GM19193 (cell line): Measurements from ENCODE around the gene LRRC55.

ENCODE experiments used
- POLR2A ChIP-seq: IDR thresholded peaks from 4 replicates; pipeline ENCODE4 v1.6.1; 2011; ENCODE audit not compliant: insufficient read depth, insufficient read length; ENCODE audit errors: extremely low read depth

Gene LRRC55

GRCh38 chr11:57210781-57211180 is 29.0 kb downstream of the LRRC55 start:
- TF ChIP-seq POLR2A = no peak

- TF ChIP-seq POLR2A = no peak
Observed at GRCh38 chr11:57213342-57214097, 31.8 kb downstream of the LRRC55 start.

- TF ChIP-seq POLR2A = no peak
Observed at GRCh38 chr11:57214098-57214417, 32.3 kb downstream of the LRRC55 start.

GRCh38 chr11:57214494-57214893 is 32.7 kb downstream of the LRRC55 start:
- no peak for TF ChIP-seq POLR2A

GRCh38 chr11:57216463-57216862 is 34.7 kb downstream of the LRRC55 start:
- no peak for TF ChIP-seq POLR2A

GRCh38 chr11:57217053-57217452 is 35.3 kb downstream of the LRRC55 start:
- TF ChIP-seq POLR2A = no peak

GRCh38 chr11:57219021-57219627 is 37.4 kb downstream of the LRRC55 start:
- TF ChIP-seq POLR2A = no peak

GRCh38 chr11:57222239-57222638 is 40.5 kb downstream of the LRRC55 start:
- no peak for TF ChIP-seq POLR2A

- no peak for TF ChIP-seq POLR2A
Observed at GRCh38 chr11:57223601-57224000, 41.8 kb downstream of the LRRC55 start.

- no peak for TF ChIP-seq POLR2A
Observed at GRCh38 chr11:57224128-57224527, 42.4 kb downstream of the LRRC55 start.

GRCh38 chr11:57224537-57224936 is 42.8 kb downstream of the LRRC55 start:
- no peak for TF ChIP-seq POLR2A

- TF ChIP-seq POLR2A = no peak
Observed at GRCh38 chr11:57228600-57228999, 46.8 kb downstream of the LRRC55 start.

- no peak for TF ChIP-seq POLR2A
Observed at GRCh38 chr11:57230316-57230715, 48.6 kb downstream of the LRRC55 start.

GRCh38 chr11:57230791-57231538 is 49.2 kb downstream of the LRRC55 start:
- no peak for TF ChIP-seq POLR2A

GRCh38 chr11:57231539-57232253 is 49.9 kb downstream of the LRRC55 start:
- no peak for TF ChIP-seq POLR2A

GRCh38 chr11:57233702-57234101 is 51.9 kb downstream of the LRRC55 start:
- TF ChIP-seq POLR2A = no peak
